B cell (primary cell): ENCODE results near the gene FIGNL2.

Experiments
- CTCF ChIP-seq: fragments of 200-600 bp; IDR thresholded peaks from one replicate; pipeline ENCODE4 v1.8.0; 2022; ENCODE audit warnings: antibody characterized with exemption, mild to moderate bottlenecking
- EZH2 ChIP-seq: IDR thresholded peaks from 2 replicates; pipeline ENCODE4 v1.6.1; 2012; ENCODE audit warnings: borderline replicate concordance, low read depth, mild to moderate bottlenecking, moderate library complexity, low read length; ENCODE audit not compliant: insufficient read depth, poor library complexity, severe bottlenecking

GRCh38 chr12:51817027-51817953, 31.2 kb downstream of the FIGNL2 start:
- TF ChIP-seq CTCF (no peak), EZH2 (no peak)
